ENCODE measurements around the gene ABCF2.
A peak's percentile ranks its signal among the peaks of the same experiment; 100 is the strongest.

The ABCF2 gene

GRCh38 chr7:151231080-151231479, 4.1 kb upstream of the ABCF2 start:
- H3K36me3 ChIP-seq: peaks cover 27% of the 10 kb centered on the region
- H3K27me3 ChIP-seq: no peaks in the 10 kb centered on the region
- TF ChIP-seq CTCF (IDR thresholded peaks at IDR 0.05; ENCODE audit: low read depth, low read length): no peak
- DNase-seq: no peak
- H3K4me1 ChIP-seq: peaks cover 6% of the 10 kb centered on the region
- H3K9me3 ChIP-seq: no peaks in the 10 kb centered on the region
- no peak overlapping the region for H3K4me3 ChIP-seq (ENCODE audit: low read depth, low read length)

- no peak for DNase-seq
- H3K27me3 ChIP-seq: no peaks in the 10 kb centered on the region
- peaks cover 29% of the 10 kb centered on the region for H3K36me3 ChIP-seq
- no peak overlapping the region for H3K4me3 ChIP-seq (ENCODE audit: low read depth, low read length)
- no peaks in the 10 kb centered on the region for H3K9me3 ChIP-seq
- H3K4me1 ChIP-seq: peaks cover 6% of the 10 kb centered on the region
- no peak for TF ChIP-seq CTCF (IDR thresholded peaks at IDR 0.05; ENCODE audit: low read depth, low read length)
Measured at GRCh38 chr7:151229249-151229648, 2.2 kb upstream of the ABCF2 start.

- DNase-seq: no peak
- H3K4me3 ChIP-seq (ENCODE audit: low read depth, low read length): peak overlapping the region; percentile 91
- no peaks in the 10 kb centered on the region for H3K9me3 ChIP-seq
- H3K4me1 ChIP-seq: no peaks in the 10 kb centered on the region; the same call in 1 of the 2 replicates
- TF ChIP-seq CTCF (IDR thresholded peaks at IDR 0.05; ENCODE audit: low read depth, low read length): no peak
- peaks cover 29% of the 10 kb centered on the region for H3K36me3 ChIP-seq
- no peaks in the 10 kb centered on the region for H3K27me3 ChIP-seq
Measured at GRCh38 chr7:151228024-151228866, 1.2 kb upstream of the ABCF2 start.

GRCh38 chr7:151226560-151226874, 488 bp downstream of the ABCF2 start:
- no peaks in the 10 kb centered on the region for H3K9me3 ChIP-seq
- DNase-seq: no peak
- peaks cover 42% of the 10 kb centered on the region for H3K36me3 ChIP-seq
- no peaks in the 10 kb centered on the region for H3K27me3 ChIP-seq
- TF ChIP-seq CTCF (IDR thresholded peaks at IDR 0.05; ENCODE audit: low read depth, low read length): no peak
- H3K4me1 ChIP-seq: no peaks in the 10 kb centered on the region; the same call in 1 of the 2 replicates
- H3K4me3 ChIP-seq (ENCODE audit: low read depth, low read length): peak overlapping the region; percentile 91

GRCh38 chr7:151225948-151226510, 976 bp downstream of the ABCF2 start:
- H3K4me1 ChIP-seq: no peaks in the 10 kb centered on the region; the same call in 1 of the 2 replicates
- TF ChIP-seq CTCF (IDR thresholded peaks at IDR 0.05; ENCODE audit: low read depth, low read length): no peak
- no peaks in the 10 kb centered on the region for H3K9me3 ChIP-seq
- peaks cover 45% of the 10 kb centered on the region for H3K36me3 ChIP-seq
- no peak for DNase-seq
- no peaks in the 10 kb centered on the region for H3K27me3 ChIP-seq
- peak overlapping the region; percentile 91 for H3K4me3 ChIP-seq (ENCODE audit: low read depth, low read length)

- H3K4me1 ChIP-seq: no peaks in the 10 kb centered on the region; the same call in 1 of the 2 replicates
- DNase-seq: no peak
- no peaks in the 10 kb centered on the region for H3K27me3 ChIP-seq
- TF ChIP-seq CTCF (IDR thresholded peaks at IDR 0.05; ENCODE audit: low read depth, low read length): no peak
- no peaks in the 10 kb centered on the region for H3K9me3 ChIP-seq
- peaks cover 65% of the 10 kb centered on the region for H3K36me3 ChIP-seq
- H3K4me3 ChIP-seq (ENCODE audit: low read depth, low read length): no peak overlapping the region
Measured at GRCh38 chr7:151223728-151224127, 3.3 kb downstream of the ABCF2 start.
